AG10803 (cell line): ENCODE data around the gene ANKK1.

Experiments used
- DNase-seq: peaks from one replicate; pipeline ENCODE4 v3.0.0; 2010; ENCODE audit warnings: low read depth
- H3K4me3 ChIP-seq: 2 replicates; pipeline ENCODE4 v1.5.1; 2011; ENCODE audit warnings: mild to moderate bottlenecking, low read length, control low read depth
- TF ChIP-seq, protein P1 (sequence below): conservative IDR thresholded peaks from 2 replicates; pipeline ENCODE4 v1.5.1; 2011; ENCODE audit warnings: mild to moderate bottlenecking, low read length, control low read depth, inconsistent platforms

ANKK1 gene

GRCh38 chr11:113440816-113441215 lies 53.2 kb downstream of the ANKK1 start:
- no peak overlapping the region for H3K4me3 ChIP-seq
- TF ChIP-seq, protein P1, sequence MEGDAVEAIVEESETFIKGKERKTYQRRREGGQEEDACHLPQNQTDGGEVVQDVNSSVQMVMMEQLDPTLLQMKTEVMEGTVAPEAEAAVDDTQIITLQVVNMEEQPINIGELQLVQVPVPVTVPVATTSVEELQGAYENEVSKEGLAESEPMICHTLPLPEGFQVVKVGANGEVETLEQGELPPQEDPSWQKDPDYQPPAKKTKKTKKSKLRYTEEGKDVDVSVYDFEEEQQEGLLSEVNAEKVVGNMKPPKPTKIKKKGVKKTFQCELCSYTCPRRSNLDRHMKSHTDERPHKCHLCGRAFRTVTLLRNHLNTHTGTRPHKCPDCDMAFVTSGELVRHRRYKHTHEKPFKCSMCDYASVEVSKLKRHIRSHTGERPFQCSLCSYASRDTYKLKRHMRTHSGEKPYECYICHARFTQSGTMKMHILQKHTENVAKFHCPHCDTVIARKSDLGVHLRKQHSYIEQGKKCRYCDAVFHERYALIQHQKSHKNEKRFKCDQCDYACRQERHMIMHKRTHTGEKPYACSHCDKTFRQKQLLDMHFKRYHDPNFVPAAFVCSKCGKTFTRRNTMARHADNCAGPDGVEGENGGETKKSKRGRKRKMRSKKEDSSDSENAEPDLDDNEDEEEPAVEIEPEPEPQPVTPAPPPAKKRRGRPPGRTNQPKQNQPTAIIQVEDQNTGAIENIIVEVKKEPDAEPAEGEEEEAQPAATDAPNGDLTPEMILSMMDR, result no peak
- no peak for DNase-seq

- no peak overlapping the region for H3K4me3 ChIP-seq
- no peak for DNase-seq
- TF ChIP-seq, protein P1, result no peak
Measured at GRCh38 chr11:113444502-113445123, 57.0 kb downstream of the ANKK1 start.

DNA sequence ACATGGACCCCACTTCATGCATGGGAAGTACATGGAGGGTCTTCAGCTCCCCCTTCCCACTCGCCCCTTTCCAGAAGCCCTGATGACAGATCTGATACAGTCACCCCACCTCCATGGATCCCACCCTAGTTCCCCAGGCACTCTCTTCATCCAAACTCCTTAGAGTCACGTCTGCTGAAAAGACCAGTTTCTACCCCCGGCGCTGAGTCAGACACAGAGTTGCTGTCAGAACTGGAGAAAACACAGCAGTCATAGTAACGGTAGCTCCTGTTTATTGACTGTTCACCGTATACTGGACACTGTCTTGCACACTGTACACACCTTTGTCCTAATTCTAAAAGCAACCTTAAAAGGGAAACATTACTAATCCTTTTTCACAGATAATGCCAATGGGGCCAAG lies 58.5 kb downstream of the ANKK1 start:
- TF ChIP-seq, protein P1, result no peak
- DNase-seq, result no peak
- no peak overlapping the region for H3K4me3 ChIP-seq

DNA sequence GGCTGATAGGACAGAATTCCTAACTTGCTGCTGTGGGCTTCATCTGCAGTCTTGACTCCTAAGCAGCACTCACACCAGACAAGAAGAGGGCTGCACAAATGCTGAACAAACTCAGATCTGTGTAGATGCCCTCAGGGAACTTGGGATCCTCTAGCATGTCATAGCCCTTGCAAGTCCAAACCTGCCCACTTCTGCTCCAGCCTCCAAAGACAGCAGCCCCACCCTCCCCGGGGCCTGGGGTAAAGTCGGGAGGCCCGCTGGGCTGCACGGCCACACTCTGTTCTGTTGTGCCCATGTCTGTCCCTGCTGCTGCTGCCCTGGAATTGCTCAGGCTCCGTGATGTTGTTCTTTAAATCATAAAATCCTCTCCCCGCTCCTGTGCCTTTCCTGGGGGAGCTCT lies 59.4 kb downstream of the ANKK1 start:
- no peak for DNase-seq

GRCh38 chr11:113447621-113448315 lies 60.2 kb downstream of the ANKK1 start:
- TF ChIP-seq, protein P1, result no peak
- DNase-seq, result peak; percentile 6
- no peak overlapping the region for H3K4me3 ChIP-seq

More for the DNA sequence above, 59.4 kb downstream of the ANKK1 start:
- no peak overlapping the region for H3K4me3 ChIP-seq
- TF ChIP-seq, protein P1, result no peak

- no peak overlapping the region for H3K4me3 ChIP-seq
- no peak for DNase-seq
- TF ChIP-seq, protein P1, result no peak
Measured at GRCh38 chr11:113448316-113448677, 60.7 kb downstream of the ANKK1 start.

- TF ChIP-seq, protein P1, result no peak
- H3K4me3 ChIP-seq, result no peak overlapping the region
- DNase-seq, result no peak
Measured at GRCh38 chr11:113449743-113450142, 62.2 kb downstream of the ANKK1 start.
